ENCODE results near the gene KRTAP9-9.
"Not testable (repeated sequence)": the region's sequence is repeated elsewhere in the genome, so short reads cannot be mapped to it uniquely, and the experiment has no call there.

KRTAP9-9 gene

DNA sequence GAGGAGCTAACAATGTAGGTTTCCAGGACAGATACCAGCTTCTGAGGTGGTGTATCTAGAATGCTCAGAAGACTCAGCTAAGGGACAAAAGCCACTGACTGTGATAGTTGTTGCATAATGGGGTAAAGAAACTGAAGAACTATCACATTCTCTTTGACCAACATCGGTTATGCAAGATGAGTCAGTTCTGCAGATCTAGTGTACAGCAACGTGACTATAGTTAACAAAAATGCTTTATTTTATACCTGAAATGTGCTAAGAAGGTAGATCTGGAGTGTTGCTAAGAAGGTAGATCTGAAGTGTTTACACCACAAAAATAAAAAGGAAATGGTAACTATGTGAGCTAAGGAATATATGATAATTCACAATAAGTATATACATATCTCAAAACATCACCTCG lies 12.5 kb downstream of the KRTAP9-9 start:
- no peak for DNase-seq

DNA sequence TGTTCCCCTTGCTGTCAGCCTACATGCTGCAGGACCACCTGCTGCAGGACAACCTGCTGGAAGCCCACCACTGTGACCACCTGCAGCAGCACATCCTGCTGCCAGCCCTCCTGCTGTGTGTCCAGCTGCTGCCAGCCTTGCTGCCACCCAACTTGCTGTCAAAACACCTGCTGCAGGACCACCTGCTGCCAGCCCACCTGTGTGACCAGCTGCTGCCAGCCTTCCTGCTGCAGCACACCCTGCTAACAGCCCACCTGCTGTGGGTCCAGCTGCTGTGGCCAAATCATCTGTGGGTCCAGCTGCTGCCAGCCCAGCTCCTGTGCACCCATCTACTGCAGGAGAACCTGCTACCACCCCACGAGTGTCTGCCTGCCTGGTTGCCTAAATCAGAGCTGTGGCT lies 16.1 kb downstream of the KRTAP9-9 start:
- not testable (repeated sequence) for DNase-seq

DNA sequence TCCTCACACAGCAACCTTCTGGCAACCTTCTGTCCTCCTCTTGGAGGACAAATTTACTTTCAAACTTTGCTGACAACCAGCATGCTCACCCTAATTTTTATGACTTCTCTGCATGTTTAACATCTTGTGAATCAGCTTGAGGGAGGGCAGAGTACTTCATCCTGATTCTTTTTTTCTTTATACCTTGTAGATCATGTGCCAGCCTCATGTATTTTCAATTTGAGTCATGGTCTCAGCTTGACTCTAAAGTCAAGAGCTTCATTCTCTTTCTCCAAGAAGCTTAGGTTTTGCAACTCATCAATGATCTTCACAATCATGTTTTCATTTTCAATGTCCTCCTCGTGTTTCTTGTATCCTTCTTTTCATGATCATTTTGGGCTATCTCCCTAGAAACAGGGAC lies 16.7 kb downstream of the KRTAP9-9 start:
- no peak for DNase-seq

DNA sequence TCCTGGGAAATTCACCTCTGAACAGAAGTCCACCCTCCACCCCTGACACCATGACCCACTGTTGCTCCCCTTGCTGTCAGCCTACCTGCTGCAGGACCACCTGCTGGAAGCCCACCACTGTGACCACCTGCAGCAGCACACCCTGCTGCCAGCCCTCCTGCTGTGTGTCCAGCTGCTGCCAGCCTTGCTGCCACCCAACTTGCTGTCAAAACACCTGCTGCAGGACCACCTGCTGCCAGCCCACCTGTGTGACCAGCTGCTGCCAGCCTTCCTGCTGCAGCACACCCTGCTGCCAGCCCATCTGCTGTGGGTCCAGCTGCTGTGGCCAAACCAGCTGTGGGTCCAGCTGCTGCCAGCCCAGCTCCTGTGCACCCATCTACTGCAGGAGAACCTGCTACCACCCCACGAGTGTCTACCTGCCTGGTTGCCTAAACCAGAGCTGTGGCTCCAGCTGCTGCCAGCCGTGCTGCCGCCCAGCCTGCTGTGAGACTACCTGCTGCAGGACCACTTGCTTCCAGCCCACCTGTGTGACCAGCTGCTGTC lies 20.5 kb downstream of the KRTAP9-9 start, which contains the start of gene KRTAP9-7:
Gene KRTAP9-7 (plus strand): TSS at position 51 of the 543 bp plus-strand sequence. CDS start 0 bp downstream, at position 51.
- DNase-seq, result not testable (repeated sequence)

DNA sequence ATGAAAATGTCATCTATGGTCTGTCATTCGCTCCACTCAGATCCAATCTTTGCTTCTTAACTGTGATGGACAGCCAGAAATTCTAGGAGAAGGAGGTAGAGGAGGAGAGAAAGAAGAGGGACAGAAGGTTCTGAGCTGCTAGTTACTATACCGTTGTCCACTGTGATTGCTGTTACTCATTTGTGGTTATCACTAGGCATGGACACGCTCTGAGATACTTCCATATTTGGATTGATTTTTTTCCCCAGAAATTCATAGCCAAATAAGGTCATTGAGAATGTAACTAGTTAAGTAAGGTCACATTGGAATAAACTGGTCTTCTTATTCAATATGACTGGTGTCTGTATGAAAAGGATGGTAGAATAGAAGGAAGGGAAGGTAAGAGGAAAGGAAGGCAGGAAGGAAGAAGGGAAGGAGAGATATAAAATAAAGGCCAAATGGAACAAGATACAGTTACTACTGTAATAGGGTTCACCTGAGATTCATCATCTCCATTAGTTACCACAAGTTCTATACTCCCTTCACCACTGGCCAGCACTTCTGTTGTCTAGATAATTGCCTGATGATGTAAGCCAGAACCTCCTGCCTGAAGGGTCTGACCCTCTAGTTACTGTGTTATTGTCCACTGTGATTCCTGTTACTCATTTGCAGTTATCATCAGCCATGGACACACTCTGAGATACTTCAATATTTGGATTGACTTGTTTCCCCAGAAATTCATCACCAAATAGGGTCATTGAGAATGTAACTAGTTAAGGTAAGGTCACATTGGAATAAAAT lies 23.2 kb downstream of the KRTAP9-9 start:
- DNase-seq, result no peak

DNA sequence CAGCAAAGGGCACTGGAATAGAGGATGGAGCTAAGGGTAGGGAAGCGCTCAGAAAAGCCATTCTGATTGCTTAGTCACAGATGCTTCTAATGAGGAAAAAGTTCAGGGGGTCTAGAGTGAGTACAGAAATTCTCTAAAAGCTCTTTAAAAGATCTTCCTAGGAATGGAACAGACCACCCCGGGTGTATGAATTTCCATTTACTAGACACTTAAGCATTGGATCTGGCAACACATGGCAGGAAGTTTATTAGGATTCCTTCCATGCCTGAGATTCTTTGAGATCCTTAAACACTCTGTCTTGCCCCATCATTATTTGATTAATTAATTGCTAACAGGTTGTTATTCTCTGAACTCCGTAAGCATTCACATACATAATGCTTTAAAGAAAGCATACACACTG lies 28.9 kb downstream of the KRTAP9-9 start:
- no peak for DNase-seq

DNA sequence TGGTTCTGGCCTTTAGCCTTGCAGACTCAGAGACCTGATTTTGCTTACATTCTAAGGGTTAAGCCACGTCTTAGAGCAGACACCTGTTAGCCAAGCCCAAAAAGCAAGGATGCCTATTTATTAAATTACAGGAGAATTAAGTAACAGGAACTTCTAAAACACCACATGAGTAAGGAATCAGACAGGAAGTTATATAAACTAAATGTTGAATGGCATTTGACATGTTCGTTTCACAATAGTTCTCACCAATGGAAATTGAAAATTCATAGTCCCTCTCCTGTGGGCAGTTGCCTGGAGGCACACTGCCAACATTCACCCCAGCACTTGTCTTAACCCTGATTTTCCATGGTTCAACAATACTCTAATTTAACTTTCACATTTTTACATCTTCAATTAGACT lies 29.4 kb downstream of the KRTAP9-9 start:
- DNase-seq, result peak; percentile 35

DNA sequence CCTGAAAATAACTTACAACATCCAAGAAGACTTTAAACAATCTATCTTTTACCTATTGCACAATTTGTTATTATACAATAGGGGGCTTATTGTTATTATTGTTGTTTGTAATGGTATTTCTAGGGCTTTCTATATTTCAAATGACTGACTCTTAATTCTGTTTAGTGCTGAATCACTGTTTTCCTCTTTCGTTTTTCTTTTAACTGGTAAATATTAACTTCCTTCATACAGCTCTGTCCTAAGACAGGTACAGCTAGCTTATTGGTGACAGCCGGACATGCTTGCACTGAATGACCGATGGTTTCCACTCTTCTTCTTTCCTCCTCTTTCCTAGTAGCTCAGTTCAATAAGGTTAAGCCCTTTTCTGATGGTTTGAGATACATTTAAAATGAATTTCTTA lies 31.9 kb downstream of the KRTAP9-9 start:
- DNase-seq, result no peak

DNA sequence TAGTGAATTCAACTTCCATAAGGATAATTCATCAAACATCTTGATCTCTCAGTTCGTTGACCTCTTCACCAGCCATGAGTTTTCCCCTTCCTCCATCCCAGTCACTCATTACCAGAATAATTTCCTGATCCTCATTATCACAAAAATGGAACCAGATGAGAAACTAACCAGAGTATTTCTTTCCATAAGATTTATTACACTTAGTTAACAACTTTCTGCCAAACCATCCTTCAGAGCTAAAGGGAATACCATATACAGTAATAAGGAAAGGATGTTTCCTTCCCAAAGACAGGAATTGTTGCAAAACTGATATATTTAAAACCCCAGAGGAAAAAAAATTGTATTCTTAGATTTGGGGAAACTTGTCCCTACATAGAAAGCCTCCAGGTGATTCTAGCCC lies 38.8 kb downstream of the KRTAP9-9 start:
- DNase-seq, result no peak

DNA sequence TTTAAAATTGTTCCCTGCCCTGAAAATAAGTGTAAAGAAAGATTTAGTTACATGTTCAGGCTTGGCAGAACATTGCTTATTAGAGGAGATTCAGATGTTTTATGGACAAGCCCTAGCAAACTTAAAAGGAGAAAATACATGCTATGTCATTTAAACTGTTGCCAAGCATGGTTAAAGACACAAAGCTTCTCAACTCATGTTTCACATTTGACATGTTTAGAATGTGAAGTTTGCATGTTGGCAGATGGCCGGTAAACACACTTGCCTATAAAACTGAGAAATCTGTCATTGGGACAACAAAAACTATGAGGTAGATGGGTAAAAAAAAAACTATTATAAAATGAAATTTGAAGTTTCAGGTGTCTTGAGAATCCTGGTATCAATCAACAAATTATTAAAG lies 41.7 kb downstream of the KRTAP9-9 start:
- DNase-seq, result no peak

DNA sequence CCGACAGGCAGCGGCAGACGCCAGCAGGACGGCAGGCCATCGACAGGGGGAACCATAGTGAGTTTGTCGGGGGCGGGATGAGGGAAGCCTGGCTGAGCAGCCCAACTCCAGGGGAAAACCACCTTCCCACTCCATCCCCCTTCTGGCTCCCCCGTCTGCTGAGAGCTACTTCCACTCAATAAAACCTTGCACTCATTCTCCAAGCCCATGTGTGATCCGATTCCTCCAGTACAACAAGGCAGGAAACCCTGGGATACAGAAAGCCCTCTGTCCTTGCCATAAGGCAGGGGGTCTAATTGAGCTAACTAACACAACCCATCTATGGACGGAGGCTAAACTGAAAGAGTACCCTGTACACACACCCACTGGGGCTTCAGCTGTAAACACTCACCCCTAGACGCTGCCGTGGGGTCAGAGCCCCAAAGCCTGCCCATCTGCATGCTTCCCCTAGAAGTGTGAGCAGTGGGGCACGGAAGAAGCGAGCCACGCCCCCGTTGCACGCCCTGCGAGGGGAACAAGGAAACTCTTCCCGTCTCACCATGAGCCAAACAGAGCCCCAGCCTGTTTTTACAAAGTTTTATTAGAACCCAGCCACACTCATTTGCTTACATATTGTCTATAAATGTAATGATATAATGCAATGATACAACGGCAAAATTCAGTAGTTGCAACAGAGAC lies 43.4 kb downstream of the KRTAP9-9 start:
- no peak for DNase-seq

DNA sequence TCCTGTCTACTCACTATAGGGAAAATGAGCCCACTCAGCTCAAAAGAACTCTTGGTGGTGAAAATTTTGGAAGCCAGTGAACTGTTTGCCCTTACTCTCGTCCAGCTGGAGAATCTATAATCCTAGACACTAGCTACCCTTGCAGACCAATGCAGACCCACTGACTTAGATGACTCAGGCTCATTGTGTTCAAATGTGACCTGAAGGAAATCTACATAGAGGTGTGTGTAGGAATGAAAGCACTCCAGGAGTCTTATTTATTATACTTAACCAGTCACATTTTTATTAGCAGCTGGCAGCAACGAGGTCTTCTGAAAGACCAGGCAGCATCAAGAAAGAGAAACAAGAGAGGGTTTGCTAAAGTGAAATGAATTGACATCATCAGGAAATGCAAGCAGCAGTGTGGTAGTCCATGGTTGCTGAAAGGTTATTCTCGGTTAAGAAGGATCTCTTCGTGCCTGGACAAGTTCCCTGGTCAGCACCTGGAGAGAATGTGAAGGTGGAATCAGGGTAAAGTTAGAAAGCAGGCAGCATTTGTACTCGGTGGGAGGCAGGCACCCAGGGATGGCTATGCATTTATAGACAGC lies 46.1 kb downstream of the KRTAP9-9 start:
- DNase-seq, result no peak

DNA sequence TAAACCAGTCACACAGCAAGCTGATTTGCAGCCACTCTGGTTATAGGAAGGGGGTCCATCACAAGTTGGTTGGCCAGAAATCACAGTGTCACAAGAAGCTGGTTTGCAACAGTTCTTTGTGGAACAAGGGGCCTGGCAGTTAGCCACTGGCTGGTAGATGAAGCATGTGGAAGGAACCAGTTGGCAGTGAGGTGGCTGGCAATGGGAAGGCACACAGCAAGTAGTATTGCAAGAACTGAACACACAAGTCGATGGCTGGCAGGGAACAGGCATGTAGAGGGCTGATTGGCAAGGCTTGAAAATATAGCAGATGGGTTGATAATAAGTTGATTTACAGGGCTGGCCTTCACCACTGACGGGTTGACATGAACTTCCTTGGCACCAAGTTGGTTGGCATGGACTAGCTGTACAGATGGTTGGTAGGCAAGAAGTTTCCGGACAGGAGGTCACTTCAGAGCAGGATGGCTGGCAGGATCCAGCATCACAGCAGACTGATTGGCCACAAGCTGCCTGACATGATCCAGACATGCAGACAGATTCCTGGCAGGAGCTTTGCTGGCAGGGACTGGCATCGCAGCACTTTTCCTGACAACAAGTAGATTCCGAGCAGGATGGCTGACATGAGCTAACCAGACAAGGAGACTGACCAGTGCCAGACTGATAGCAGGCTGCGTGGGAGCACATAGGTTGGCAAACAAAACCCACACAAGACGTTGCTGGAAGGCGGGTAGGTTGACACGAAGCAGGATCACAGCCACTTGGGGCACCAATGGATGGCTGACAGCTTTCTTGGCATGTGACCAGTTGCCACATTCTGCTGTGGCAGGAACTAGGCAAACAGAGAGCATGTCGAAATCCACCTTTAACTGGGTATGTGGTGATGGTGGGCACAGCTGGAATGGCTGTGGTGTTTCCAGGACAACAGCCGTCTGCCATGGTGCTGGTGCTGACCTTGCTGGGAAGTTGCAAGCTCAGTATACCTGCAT lies 47.0 kb downstream of the KRTAP9-9 start, which contains the start of gene KRTAP29-1:
Gene KRTAP29-1 (minus strand): TSS at position 936 of the 986 bp plus-strand sequence. CDS start 0 bp downstream, at position 936.
- peak; percentile 9 for DNase-seq

DNA sequence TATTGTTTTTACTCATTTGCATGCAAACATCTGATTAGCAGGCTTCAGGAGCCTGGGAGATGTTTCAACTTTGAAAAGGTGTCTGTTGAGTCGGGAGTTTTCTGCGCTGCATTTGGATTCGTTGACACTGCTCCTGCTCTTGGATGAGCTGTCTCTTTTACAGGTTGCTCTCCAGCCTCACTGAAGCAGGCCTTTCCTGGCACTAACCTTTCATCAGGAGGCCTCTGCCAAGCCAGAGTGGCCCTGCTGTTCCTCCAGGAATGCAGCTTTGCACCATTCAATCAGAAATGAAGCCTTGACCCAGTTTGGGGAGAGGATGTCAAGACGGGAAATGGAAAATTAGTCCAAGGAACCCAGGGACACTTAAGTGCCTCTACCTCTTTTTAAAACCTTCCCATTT lies 47.8 kb downstream of the KRTAP9-9 start:
- DNase-seq, result no peak

DNA sequence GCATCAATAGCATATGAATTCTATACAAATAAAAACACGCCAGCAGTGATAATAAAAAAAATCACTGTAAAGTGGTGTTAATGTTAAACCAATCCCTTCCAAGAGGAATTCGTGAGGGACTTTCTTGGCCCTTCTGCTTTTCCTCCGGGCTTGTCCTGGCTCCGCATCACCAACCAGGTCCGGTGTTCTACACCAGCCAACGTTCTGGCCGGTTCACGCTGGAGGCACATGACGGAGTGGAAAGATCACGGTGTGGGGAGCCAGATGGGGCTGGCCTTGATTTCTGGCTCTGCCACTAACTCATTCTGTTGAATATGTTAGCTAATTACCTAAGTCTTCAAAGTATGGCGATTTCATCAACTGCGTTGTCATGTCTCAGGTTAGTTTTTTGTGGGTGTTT lies 48.9 kb downstream of the KRTAP9-9 start:
- DNase-seq, result no peak

All from suppressor macrophage treated with lipopolysaccharide for 4 hours (primary cell).